ENCODE measurements around the gene MUS81.
A peak's percentile ranks its signal among the peaks of the same experiment; 100 is the strongest.

DNA sequence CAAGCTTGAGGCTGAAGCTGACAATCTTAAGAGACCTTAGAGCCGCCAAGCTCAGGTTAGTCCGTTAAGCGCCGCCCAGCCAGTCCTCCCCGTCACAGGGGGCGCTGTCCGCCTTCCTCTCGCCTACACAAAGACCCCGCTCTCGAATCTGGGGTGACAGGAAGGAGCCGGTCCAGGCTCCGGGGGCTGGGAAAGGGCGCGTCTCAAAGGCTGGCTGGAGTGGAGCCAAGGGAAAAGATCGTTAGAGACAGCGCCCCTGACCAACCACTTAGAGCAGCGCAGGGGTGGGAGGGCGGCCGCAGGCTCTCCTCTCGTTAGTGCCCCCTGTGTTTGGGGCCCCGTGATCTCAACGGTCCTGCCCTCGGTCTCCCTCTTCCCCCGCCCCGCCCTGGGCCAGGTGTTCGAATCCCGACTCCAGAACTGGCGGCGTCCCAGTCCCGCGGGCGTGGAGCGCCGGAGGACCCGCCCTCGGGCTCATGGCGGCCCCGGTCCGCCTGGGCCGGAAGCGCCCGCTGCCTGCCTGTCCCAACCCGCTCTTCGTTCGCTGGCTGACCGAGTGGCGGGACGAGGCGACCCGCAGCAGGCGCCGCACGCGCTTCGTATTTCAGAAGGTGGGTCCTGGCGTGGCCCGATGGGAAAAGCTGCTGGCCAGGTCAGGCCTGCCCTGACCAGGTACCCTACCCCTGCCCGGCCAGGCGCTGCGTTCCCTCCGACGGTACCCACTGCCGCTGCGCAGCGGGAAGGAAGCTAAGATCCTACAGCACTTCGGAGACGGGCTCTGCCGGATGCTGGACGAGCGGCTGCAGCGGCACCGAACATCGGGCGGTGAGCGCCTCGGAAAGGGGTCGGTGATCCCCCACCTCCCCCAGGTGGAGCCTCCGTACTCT is at the start of gene MUS81:
- TF ChIP-seq GABPA (IDR thresholded peaks at IDR 0.05; ENCODE audit: low read depth): peak; percentile 72; the same call in 1 of the 2 replicates
- TF ChIP-seq, protein P1, sequence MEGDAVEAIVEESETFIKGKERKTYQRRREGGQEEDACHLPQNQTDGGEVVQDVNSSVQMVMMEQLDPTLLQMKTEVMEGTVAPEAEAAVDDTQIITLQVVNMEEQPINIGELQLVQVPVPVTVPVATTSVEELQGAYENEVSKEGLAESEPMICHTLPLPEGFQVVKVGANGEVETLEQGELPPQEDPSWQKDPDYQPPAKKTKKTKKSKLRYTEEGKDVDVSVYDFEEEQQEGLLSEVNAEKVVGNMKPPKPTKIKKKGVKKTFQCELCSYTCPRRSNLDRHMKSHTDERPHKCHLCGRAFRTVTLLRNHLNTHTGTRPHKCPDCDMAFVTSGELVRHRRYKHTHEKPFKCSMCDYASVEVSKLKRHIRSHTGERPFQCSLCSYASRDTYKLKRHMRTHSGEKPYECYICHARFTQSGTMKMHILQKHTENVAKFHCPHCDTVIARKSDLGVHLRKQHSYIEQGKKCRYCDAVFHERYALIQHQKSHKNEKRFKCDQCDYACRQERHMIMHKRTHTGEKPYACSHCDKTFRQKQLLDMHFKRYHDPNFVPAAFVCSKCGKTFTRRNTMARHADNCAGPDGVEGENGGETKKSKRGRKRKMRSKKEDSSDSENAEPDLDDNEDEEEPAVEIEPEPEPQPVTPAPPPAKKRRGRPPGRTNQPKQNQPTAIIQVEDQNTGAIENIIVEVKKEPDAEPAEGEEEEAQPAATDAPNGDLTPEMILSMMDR (IDR thresholded peaks at IDR 0.05; ENCODE audit: insufficient read depth, low read length): peak; percentile 76
- TF ChIP-seq, protein P2, sequence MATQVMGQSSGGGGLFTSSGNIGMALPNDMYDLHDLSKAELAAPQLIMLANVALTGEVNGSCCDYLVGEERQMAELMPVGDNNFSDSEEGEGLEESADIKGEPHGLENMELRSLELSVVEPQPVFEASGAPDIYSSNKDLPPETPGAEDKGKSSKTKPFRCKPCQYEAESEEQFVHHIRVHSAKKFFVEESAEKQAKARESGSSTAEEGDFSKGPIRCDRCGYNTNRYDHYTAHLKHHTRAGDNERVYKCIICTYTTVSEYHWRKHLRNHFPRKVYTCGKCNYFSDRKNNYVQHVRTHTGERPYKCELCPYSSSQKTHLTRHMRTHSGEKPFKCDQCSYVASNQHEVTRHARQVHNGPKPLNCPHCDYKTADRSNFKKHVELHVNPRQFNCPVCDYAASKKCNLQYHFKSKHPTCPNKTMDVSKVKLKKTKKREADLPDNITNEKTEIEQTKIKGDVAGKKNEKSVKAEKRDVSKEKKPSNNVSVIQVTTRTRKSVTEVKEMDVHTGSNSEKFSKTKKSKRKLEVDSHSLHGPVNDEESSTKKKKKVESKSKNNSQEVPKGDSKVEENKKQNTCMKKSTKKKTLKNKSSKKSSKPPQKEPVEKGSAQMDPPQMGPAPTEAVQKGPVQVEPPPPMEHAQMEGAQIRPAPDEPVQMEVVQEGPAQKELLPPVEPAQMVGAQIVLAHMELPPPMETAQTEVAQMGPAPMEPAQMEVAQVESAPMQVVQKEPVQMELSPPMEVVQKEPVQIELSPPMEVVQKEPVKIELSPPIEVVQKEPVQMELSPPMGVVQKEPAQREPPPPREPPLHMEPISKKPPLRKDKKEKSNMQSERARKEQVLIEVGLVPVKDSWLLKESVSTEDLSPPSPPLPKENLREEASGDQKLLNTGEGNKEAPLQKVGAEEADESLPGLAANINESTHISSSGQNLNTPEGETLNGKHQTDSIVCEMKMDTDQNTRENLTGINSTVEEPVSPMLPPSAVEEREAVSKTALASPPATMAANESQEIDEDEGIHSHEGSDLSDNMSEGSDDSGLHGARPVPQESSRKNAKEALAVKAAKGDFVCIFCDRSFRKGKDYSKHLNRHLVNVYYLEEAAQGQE (IDR thresholded peaks at IDR 0.05; ENCODE audit: insufficient replicate concordance, low read depth): peak; percentile 30
- TF ChIP-seq SPI1 (IDR thresholded peaks at IDR 0.05; ENCODE audit: borderline replicate concordance, low read depth): 0 out of 2 replicates have a peak, but pooled peaks have one; percentile 0
- TF ChIP-seq POLR2AphosphoS5 (IDR thresholded peaks at IDR 0.05; ENCODE audit: low read depth): peak; percentile 66

All from HL-60 (cell line).